Measurements from ENCODE around the gene SLC34A3. TPM values are rescaled to one million over a fixed set of nuclear protein-coding genes. Genes with fewer than 3 reads are reported as not detected.

The SLC34A3 gene
- total RNA-seq, 1 donor from 2014 or later: 0.09 TPM

DNA sequence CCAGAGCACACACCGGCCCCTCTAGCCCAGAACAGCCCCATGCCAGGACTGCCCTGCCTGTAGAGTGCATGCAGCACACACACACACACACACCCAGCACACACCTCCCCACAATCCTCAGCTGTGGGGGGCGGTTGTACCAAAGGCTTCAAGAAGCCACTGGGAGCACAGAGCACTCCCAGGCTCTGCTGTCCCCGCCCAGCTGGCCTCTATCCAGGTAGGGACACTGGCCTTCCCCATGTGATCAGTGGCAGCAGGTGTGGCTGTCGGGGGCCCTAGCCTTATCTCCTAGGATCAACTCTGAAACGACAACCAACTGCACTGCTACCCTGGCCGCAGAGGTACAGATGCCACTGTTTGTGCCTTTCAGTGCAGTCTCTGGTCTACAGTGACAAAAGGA is 44.3 kb upstream of the SLC34A3 start:
- H3K9ac ChIP-seq (ENCODE audit: low read length): no peak overlapping the region
- H3K36me3 Mint-ChIP-seq (ENCODE audit: low read depth, unreplicated experiment): peaks cover 10% of the 10 kb centered on the region
- H3K27ac ChIP-seq (ENCODE audit: low read depth, low read length): no peak overlapping the region
- peaks cover 60% of the 10 kb centered on the region for H3K79me2 ChIP-seq (ENCODE audit: insufficient read depth, low read length)
- H3K36me3 ChIP-seq (ENCODE audit: insufficient read depth, low read length): peaks cover 3% of the 10 kb centered on the region
- no peaks in the 10 kb centered on the region for H3K9me3 ChIP-seq (ENCODE audit: insufficient read depth, low read depth, low read length)
- H2AFZ ChIP-seq (ENCODE audit: low read depth, low read length): no peak overlapping the region
- H3K27ac Mint-ChIP-seq (ENCODE audit: unreplicated experiment): peak overlapping the region; percentile 12
- no peaks in the 10 kb centered on the region for H3K9me3 Mint-ChIP-seq (ENCODE audit: unreplicated experiment)
- peaks cover 16% of the 10 kb centered on the region for H3K4me1 Mint-ChIP-seq (ENCODE audit: low read depth, unreplicated experiment)
- no peaks in the 10 kb centered on the region for H3K27me3 Mint-ChIP-seq (ENCODE audit: low read depth, unreplicated experiment)
- H3K27me3 ChIP-seq (ENCODE audit: insufficient read depth, low read length): no peaks in the 10 kb centered on the region
- peaks cover 50% of the 10 kb centered on the region for H4K20me1 ChIP-seq (ENCODE audit: insufficient read depth, low read length)
- peak overlapping the region; percentile 99 for H3K4me2 ChIP-seq (ENCODE audit: low read length)
- TF ChIP-seq EZH2 (IDR thresholded peaks at IDR 0.05; ENCODE audit: insufficient read depth, low read length): no peak
- TF ChIP-seq, protein P1, sequence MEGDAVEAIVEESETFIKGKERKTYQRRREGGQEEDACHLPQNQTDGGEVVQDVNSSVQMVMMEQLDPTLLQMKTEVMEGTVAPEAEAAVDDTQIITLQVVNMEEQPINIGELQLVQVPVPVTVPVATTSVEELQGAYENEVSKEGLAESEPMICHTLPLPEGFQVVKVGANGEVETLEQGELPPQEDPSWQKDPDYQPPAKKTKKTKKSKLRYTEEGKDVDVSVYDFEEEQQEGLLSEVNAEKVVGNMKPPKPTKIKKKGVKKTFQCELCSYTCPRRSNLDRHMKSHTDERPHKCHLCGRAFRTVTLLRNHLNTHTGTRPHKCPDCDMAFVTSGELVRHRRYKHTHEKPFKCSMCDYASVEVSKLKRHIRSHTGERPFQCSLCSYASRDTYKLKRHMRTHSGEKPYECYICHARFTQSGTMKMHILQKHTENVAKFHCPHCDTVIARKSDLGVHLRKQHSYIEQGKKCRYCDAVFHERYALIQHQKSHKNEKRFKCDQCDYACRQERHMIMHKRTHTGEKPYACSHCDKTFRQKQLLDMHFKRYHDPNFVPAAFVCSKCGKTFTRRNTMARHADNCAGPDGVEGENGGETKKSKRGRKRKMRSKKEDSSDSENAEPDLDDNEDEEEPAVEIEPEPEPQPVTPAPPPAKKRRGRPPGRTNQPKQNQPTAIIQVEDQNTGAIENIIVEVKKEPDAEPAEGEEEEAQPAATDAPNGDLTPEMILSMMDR (IDR thresholded peaks at IDR 0.05; ENCODE audit: insufficient read depth, low read depth, low read length): no peak
- H3K4me3 ChIP-seq (ENCODE audit: insufficient read depth, low read depth, low read length): no peak overlapping the region
- no peak for FAIRE-seq
- DNase-seq (ENCODE audit: low read depth): no peak
- peaks cover 19% of the 10 kb centered on the region for H3K4me1 ChIP-seq (ENCODE audit: insufficient read depth, low read length)
- peak overlapping the region; percentile 94 for H3K4me3 Mint-ChIP-seq (ENCODE audit: unreplicated experiment)

DNA sequence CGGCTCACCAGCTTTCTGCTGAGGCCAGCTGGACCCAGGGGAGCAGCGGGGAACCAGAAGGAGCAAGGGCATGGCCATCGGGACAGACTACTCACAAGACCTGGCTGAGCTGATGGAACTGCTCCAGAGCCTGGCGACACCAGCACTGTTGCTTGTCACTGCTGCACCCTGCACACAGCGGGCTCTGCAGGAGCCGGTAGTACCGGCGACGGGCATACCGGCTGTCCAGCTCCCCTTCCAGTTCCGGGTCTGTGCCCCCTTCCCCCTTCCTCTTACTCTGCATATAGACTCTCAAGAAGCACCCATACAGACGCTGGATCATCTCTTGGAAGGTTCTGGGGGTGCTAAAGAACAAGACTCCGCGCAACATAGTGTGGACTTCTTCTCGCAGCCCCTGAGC is 43.3 kb upstream of the SLC34A3 start:
- Histone ChIP-seq H3K9ac (ENCODE audit: low read length) (peak overlapping the region; percentile 93), H2AFZ (ENCODE audit: low read depth, low read length) (no peak overlapping the region), H4K20me1 (ENCODE audit: insufficient read depth, low read length) (peaks cover 56% of the 10 kb centered on the region), H3K9me3 (ENCODE audit: insufficient read depth, low read depth, low read length) (no peaks in the 10 kb centered on the region), H3K79me2 (ENCODE audit: insufficient read depth, low read length) (peaks cover 68% of the 10 kb centered on the region), H3K36me3 (ENCODE audit: insufficient read depth, low read length) (peaks cover 3% of the 10 kb centered on the region), H3K27me3 (ENCODE audit: insufficient read depth, low read length) (no peaks in the 10 kb centered on the region), H3K4me2 (ENCODE audit: low read length) (peak overlapping the region; percentile 99), H3K27ac (ENCODE audit: low read depth, low read length) (no peak overlapping the region), H3K4me1 (ENCODE audit: insufficient read depth, low read length) (peaks cover 19% of the 10 kb centered on the region), H3K4me3 (ENCODE audit: insufficient read depth, low read depth, low read length) (peak overlapping the region; percentile 94)
- Mint-ChIP-seq H3K36me3 (ENCODE audit: low read depth, unreplicated experiment) (peaks cover 7% of the 10 kb centered on the region), H3K9me3 (ENCODE audit: unreplicated experiment) (no peaks in the 10 kb centered on the region), H3K4me1 (ENCODE audit: low read depth, unreplicated experiment) (peaks cover 16% of the 10 kb centered on the region), H3K27ac (ENCODE audit: unreplicated experiment) (peak overlapping the region; percentile 69), H3K27me3 (ENCODE audit: low read depth, unreplicated experiment) (no peaks in the 10 kb centered on the region), H3K4me3 (ENCODE audit: unreplicated experiment) (peak overlapping the region; percentile 94)
- no peak for FAIRE-seq
- no peak for TF ChIP-seq EZH2 (IDR thresholded peaks at IDR 0.05; ENCODE audit: insufficient read depth, low read length)
- TF ChIP-seq, protein P1 (IDR thresholded peaks at IDR 0.05; ENCODE audit: insufficient read depth, low read depth, low read length): no peak
- DNase-seq (ENCODE audit: low read depth): no peak

DNA sequence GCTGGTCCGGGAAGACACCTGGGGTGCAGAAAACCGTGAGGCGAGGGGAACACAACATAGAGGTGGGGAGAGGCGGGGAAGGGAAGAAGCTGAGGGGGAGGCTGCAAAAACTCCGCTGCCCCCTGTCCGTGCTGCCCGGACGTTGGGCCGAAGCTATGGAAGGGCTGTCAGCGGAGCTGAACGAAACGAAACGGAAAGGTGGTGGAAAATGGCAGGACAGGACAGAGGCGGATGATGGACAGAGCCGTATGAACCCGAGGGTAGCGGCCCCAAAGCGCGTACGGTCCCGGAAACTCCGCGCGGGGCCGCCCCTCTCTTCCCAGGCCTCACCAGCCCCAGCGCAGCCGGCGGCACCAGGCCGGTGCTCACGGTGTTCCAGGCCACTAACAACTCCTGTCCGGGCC is 42.6 kb upstream of the SLC34A3 start:
- peak overlapping the region; percentile 94 for H3K4me3 Mint-ChIP-seq (ENCODE audit: unreplicated experiment)
- TF ChIP-seq, protein P1 (IDR thresholded peaks at IDR 0.05; ENCODE audit: insufficient read depth, low read depth, low read length): no peak
- no peak for TF ChIP-seq EZH2 (IDR thresholded peaks at IDR 0.05; ENCODE audit: insufficient read depth, low read length)
- Histone ChIP-seq H3K9ac (ENCODE audit: low read length) (peak overlapping the region; percentile 93), H3K27ac (ENCODE audit: low read depth, low read length) (peak overlapping the region; percentile 90), H3K36me3 (ENCODE audit: insufficient read depth, low read length) (peaks cover 3% of the 10 kb centered on the region), H4K20me1 (ENCODE audit: insufficient read depth, low read length) (peaks cover 63% of the 10 kb centered on the region), H3K79me2 (ENCODE audit: insufficient read depth, low read length) (peaks cover 70% of the 10 kb centered on the region), H3K4me3 (ENCODE audit: insufficient read depth, low read depth, low read length) (peak overlapping the region; percentile 94), H3K27me3 (ENCODE audit: insufficient read depth, low read length) (no peaks in the 10 kb centered on the region), H3K4me2 (ENCODE audit: low read length) (peak overlapping the region; percentile 99), H3K9me3 (ENCODE audit: insufficient read depth, low read depth, low read length) (no peaks in the 10 kb centered on the region), H2AFZ (ENCODE audit: low read depth, low read length) (peak overlapping the region; percentile 87), H3K4me1 (ENCODE audit: insufficient read depth, low read length) (peaks cover 19% of the 10 kb centered on the region)
- H3K9me3 Mint-ChIP-seq (ENCODE audit: unreplicated experiment): no peaks in the 10 kb centered on the region
- peaks cover 16% of the 10 kb centered on the region for H3K4me1 Mint-ChIP-seq (ENCODE audit: low read depth, unreplicated experiment)
- no peaks in the 10 kb centered on the region for H3K27me3 Mint-ChIP-seq (ENCODE audit: low read depth, unreplicated experiment)
- FAIRE-seq (no peak), DNase-seq (ENCODE audit: low read depth) (no peak)
- H3K36me3 Mint-ChIP-seq (ENCODE audit: low read depth, unreplicated experiment): peaks cover 7% of the 10 kb centered on the region
- no peak overlapping the region for H3K27ac Mint-ChIP-seq (ENCODE audit: unreplicated experiment)
